HG03097 (cell line): ENCODE measurements around the gene MAP1LC3A.

Source experiments
- ATAC-seq: cut with Tn5 transposase; IDR thresholded peaks from one replicate; pipeline ENCODE4 v1.9.1; 2021; ENCODE audit not compliant: unreplicated experiment, low FRiP score

The MAP1LC3A gene

GRCh38 chr20:34604980-34605788, 46.7 kb downstream of the MAP1LC3A start:
- no peak for ATAC-seq

- ATAC-seq = no peak
Observed at GRCh38 chr20:34607066-34607465, 48.5 kb downstream of the MAP1LC3A start.
